HepG2 (cell line): ENCODE results near the gene METTL15. TPM values are rescaled to one million over a fixed set of nuclear protein-coding genes. Genes with fewer than 3 reads are reported as not detected.

ENCODE experiments used
- ATAC-seq: fragments of 200-7000 bp; cut with Tn5 transposase; 3 replicates; pipeline ENCODE4 v1.9.1; 2020; ENCODE audit warnings: mild to moderate bottlenecking, moderate library complexity
- BruUV-seq: library from RNA; stranded (reverse); fragments of 400-500 nt; replicated peaks from 2 replicates; lab custom pipeline; 2021; lab: Mats Ljungman, UMichigan
- CTCF ChIA-PET: fragments of 300-600 bp; formaldehyde crosslinking; extraction: SDS; loops from one replicate; lab custom pipeline; 2021; ENCODE audit warnings: low total read pairs, inconsistent platforms, low intra/inter-chr PET ratio; lab: Yijun Ruan, JAX
- POLR2A ChIA-PET: fragments of 350-600 bp; sonication (Branson Sonifier 250); formaldehyde crosslinking; loops from one replicate; lab custom pipeline; 2020; ENCODE audit warnings: antibody characterized with exemption, inconsistent platforms; lab: Yijun Ruan, JAX
- DNase-seq: peaks from one replicate; pipeline ENCODE4 v3.0.0-alpha.2; 2015; ENCODE audit warnings: low spot score
- FAIRE-seq: peaks from 3 replicates; lab custom pipeline; 2011; peaks lifted over from hg19 to GRCh38; lab: Jason Lieb, UNC
- H2AFZ ChIP-seq: one replicate; pipeline ENCODE4 v1.6.1; 2011; ENCODE audit warnings: low read length, inconsistent platforms
- H3K27ac ChIP-seq: fragments of 300-600 bp; 3 replicates; pipeline ENCODE4 v1.8.0; 2011; ENCODE audit warnings: mixed run types, mild to moderate bottlenecking, mixed read lengths, low read length, inconsistent platforms; ENCODE audit not compliant: insufficient read depth; ENCODE audit errors: extremely low read length
- H3K27me3 ChIP-seq, 2 experiments: fragments of 200-600 bp in 1 of 2; 2 replicates in 1 of 2; 3 replicates in 1 of 2; pipeline versions ENCODE4 v1.6.0 to v1.8.0; 2011; ENCODE audit warnings: low read length in 2 of 2, mild to moderate bottlenecking in 2 of 2, moderate library complexity in 2 of 2, inconsistent platforms in 1 of 2; ENCODE audit not compliant: insufficient read depth in 2 of 2, control insufficient read depth in 1 of 2
- H3K36me3 ChIP-seq, 2 experiments: fragments of 200-600 bp in 1 of 2; replicated peaks in 1 of 2; 2 replicates in 1 of 2; 3 replicates in 1 of 2; pipeline versions ENCODE4 v1.5.1 to v1.8.0; 2011; ENCODE audit warnings: low read length in 2 of 2, inconsistent platforms in 1 of 2; ENCODE audit not compliant: insufficient read depth in 2 of 2, control insufficient read depth in 1 of 2
- H3K4me1 ChIP-seq: 2 replicates; pipeline ENCODE4 v1.5.1; 2012; ENCODE audit warnings: low read length, inconsistent platforms; ENCODE audit not compliant: insufficient read depth
- H3K4me2 ChIP-seq: 2 replicates; pipeline ENCODE4 v1.6.0; 2011; ENCODE audit warnings: low read depth, low read length, inconsistent platforms
- H3K4me3 ChIP-seq, 3 experiments: fragments of 200-600 bp in 1 of 3; sonication (generic), shearing (Covaris generic) in 1 of 3; replicated peaks in 1 of 3; 2 replicates each; pipeline ENCODE4 v1.5.1; 2011 to 2016; ENCODE audit warnings: low read length in 3 of 3, inconsistent platforms in 2 of 3, low read depth in 2 of 3, mild to moderate bottlenecking in 2 of 3, control low read depth in 1 of 3, mixed read lengths in 1 of 3; ENCODE audit not compliant: insufficient read depth in 1 of 3
- H3K79me2 ChIP-seq: one replicate; pipeline ENCODE4 v1.6.1; 2011; ENCODE audit warnings: low read length, inconsistent platforms; ENCODE audit not compliant: insufficient read depth
- H3K9ac ChIP-seq: 2 replicates; pipeline ENCODE4 v1.6.0; 2011; ENCODE audit warnings: mild to moderate bottlenecking, low read depth, low read length, inconsistent platforms; ENCODE audit not compliant: insufficient read depth
- H3K9me3 ChIP-seq: 2 replicates; pipeline ENCODE4 v1.5.1; 2012; ENCODE audit warnings: mild to moderate bottlenecking, low read length
- H4K20me1 ChIP-seq: 2 replicates; pipeline ENCODE4 v1.6.0; 2011; ENCODE audit warnings: inconsistent platforms, mild to moderate bottlenecking, low read length, moderate library complexity; ENCODE audit not compliant: insufficient read depth
- CCDC6 ChIP-seq: sonication (generic); formaldehyde crosslinking; IDR thresholded peaks from 2 replicates; pipeline ENCODE4 v1.8.1; 2022; ENCODE audit warnings: mild to moderate bottlenecking, missing genetic modification reagents, moderate library complexity
- HCFC1 ChIP-seq: fragments of 150-350 bp; IDR thresholded peaks from 2 replicates; pipeline ENCODE4 v1.6.1; 2014; ENCODE audit warnings: low read depth, low read length
- ISL2 ChIP-seq: sonication (generic); formaldehyde crosslinking; IDR thresholded peaks from 2 replicates; pipeline ENCODE4 v1.5.0; 2020; ENCODE audit warnings: missing genetic modification reagents
- KLF9 ChIP-seq: IDR thresholded peaks from 2 replicates; pipeline ENCODE4 v1.6.1; 2016; ENCODE audit warnings: low read depth
- MAFF ChIP-seq: IDR thresholded peaks from 2 replicates; pipeline ENCODE4 v1.6.1; 2011; ENCODE audit warnings: low read depth, low read length, improper control_type of control experiment
- SMAD3 ChIP-seq: sonication (generic); formaldehyde crosslinking; IDR thresholded peaks from 2 replicates; pipeline ENCODE4 v1.4.0; 2020; ENCODE audit warnings: missing genetic modification reagents
- SP5 ChIP-seq: IDR thresholded peaks from 2 replicates; pipeline ENCODE4 v1.6.1; 2016; ENCODE audit warnings: low read depth, borderline replicate concordance
- ZNF12 ChIP-seq: sonication (generic); formaldehyde crosslinking; IDR thresholded peaks from 2 replicates; pipeline ENCODE4 v1.5.0; 2020; ENCODE audit warnings: missing genetic modification reagents
- ZNF354B ChIP-seq: sonication (generic); formaldehyde crosslinking; IDR thresholded peaks from 2 replicates; pipeline ENCODE4 v1.8.0; 2022; ENCODE audit warnings: mild to moderate bottlenecking, missing genetic modification reagents
- ZNF383 ChIP-seq: sonication (generic); formaldehyde crosslinking; IDR thresholded peaks from 2 replicates; pipeline ENCODE4 v1.4.0; 2020; ENCODE audit warnings: missing genetic modification reagents, mild to moderate bottlenecking, borderline replicate concordance
- ZNF652 ChIP-seq: IDR thresholded peaks from 2 replicates; pipeline ENCODE4 v1.6.1; 2016; ENCODE audit warnings: low read depth, borderline replicate concordance
- ZNF850 ChIP-seq: sonication (generic); formaldehyde crosslinking; conservative IDR thresholded peaks from 2 replicates; pipeline ENCODE4 v1.9.0; 2021; ENCODE audit warnings: mild to moderate bottlenecking, missing genetic modification reagents
- WGBS: methylation state at CpG from one replicate; pipeline ENCODE4 v1.1.6; 2017; ENCODE audit warnings: low lambda C conversion rate; 5-methylcytosine and 5-hydroxymethylcytosine counted together
- in situ Hi-C: cut with HindIII; loops from 2 replicates; pipeline ENCODE4 v1.10.0; 2017; ENCODE audit warnings: low pct_unique_long_range_greater_than_20kb; ENCODE audit not compliant: extremely low pct_ligation_motif_present
- intact Hi-C: fragments of 100-400 bp; cut with micrococcal nuclease; formaldehyde crosslinking; loops from one replicate; pipeline ENCODE4 v1.10.0; 2022; ENCODE audit not compliant: unreplicated experiment
- polyA plus RNA-seq, 8 experiments: library from polyadenylated mRNA; depleted of rRNA in 3 of 8; stranded (reverse) in 7 of 8; unstranded in 1 of 8; fragments of >200 nt; fragmentation: Illumina TruSeq in 4 of 8; extraction: Trizol in 4 of 8; gene quantifications; 2 replicates each; pipeline versions ENCODE4 v1.2.1 to v1.2.3, GENCODE V29; 2011 to 2016; ENCODE audit warnings: low read depth in 4 of 8, missing spikeins in 1 of 8, mixed read lengths in 1 of 8; ENCODE audit not compliant: insufficient read depth in 1 of 8
- total RNA-seq, 5 experiments: library from RNA; depleted of rRNA; stranded (reverse); fragments of >200 nt; fragmentation: Illumina TruSeq; extraction: Trizol; gene quantifications; 2 replicates each; pipeline ENCODE4 v1.2.3, GENCODE V29; 2016; ENCODE audit warnings: low read depth in 1 of 5
- TF ChIP-seq, protein P1 (sequence below): sonication (generic); formaldehyde crosslinking; IDR thresholded peaks from 2 replicates; pipeline ENCODE4 v1.5.1; 2020; ENCODE audit warnings: mild to moderate bottlenecking, missing genetic modification reagents, borderline replicate concordance
- TF ChIP-seq, protein P2 (sequence below): IDR thresholded peaks from 2 replicates; pipeline ENCODE4 v1.6.1; 2016; ENCODE audit warnings: control low read depth

METTL15 gene
- total and polyA plus RNA-seq, 2 of the 13 experiments (the other 11 are each of a cell fraction or from before 2014, with no cell fraction given) = 6.5 to 14.0 TPM

DNA sequence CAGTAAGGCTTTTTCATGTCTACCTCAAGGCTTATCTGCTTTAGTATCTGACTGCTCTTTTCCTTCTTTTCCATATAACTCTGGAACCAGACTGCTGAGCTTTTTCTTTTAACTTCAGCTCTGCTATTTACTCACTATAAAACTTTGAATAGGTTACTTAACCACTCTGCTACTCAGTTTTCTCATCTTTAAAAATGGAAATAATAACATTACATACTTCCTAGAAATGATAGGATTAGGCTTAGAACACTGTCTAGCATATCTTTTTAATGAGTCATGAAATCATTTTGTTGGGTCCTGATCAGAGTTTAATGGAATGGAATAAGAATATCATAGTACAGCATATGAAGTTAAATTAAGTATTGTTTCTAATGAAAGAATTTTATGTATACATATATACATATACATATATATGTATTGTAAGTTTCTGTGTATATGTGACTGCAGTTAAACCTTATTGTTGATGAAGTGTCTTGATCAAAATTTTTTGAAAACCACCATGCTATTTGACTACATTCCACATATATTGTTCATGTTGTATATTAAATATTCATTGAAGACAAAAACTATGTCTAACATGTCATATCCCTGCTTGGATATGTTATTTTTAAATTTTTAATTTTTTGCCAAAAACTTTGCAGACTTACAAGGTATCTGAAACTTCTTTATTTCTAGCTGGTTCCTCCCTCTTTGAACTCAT, 120.2 kb downstream of the METTL15 start:
- H3K27ac ChIP-seq = no peak overlapping the region
- DNase-seq (no peak), FAIRE-seq (no peak), ATAC-seq (no peak)
- ChIA-PET CTCF (no interaction called here), POLR2A (no interaction called here)
- H2AFZ ChIP-seq = no peak overlapping the region
- no peaks in the 10 kb centered on the region for H3K4me1 ChIP-seq
- H4K20me1 ChIP-seq = no peaks in the 10 kb centered on the region
- no peaks in the 10 kb centered on the region for H3K27me3 ChIP-seq
- BruUV-seq = no TSS peak
- no peak overlapping the region for H3K4me3 ChIP-seq
- in situ Hi-C loops (no loop called here), intact Hi-C loops (no loop called here)
- H3K79me2 ChIP-seq = no peaks in the 10 kb centered on the region
- no peak for TF ChIP-seq ISL2 (CRISPR knock-in tag)
- no peak for TF ChIP-seq HCFC1
- no peak overlapping the region for H3K9ac ChIP-seq
- H3K4me2 ChIP-seq = no peak overlapping the region
- no peaks in the 10 kb centered on the region for H3K36me3 ChIP-seq
- no peaks in the 10 kb centered on the region for H3K9me3 ChIP-seq

DNA sequence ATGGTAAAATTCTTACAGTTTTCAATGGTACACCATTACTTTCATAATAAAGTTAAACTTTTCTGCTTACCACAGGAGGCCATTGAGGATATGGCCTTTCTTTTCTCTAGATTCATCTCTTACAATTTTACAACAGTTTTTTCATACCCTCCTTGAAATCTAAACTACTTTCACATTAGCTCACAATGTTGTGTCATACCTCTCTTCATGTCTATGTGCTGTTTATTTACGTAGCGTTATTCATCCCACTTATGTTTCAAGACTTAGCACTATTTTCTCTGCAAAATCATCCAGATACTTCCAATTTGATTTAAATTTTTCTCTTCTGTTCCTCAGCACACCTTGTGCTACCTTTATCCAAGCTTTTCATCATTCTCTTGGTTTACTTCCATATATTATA, 123.3 kb downstream of the METTL15 start:
- H3K27ac ChIP-seq = no peak overlapping the region
- no peak for DNase-seq
- no peak for FAIRE-seq
- TF ChIP-seq ZNF383 (CRISPR knock-in tag) (no peak), ZNF850 (no peak), SP5 (CRISPR knock-in tag) (no peak), ZNF12 (CRISPR knock-in tag) (no peak), KLF9 (CRISPR knock-in tag) (no peak), SMAD3 (CRISPR knock-in tag) (no peak), ZNF354B (CRISPR knock-in tag) (no peak), CCDC6 (CRISPR knock-in tag) (no peak), ZNF652 (CRISPR knock-in tag) (no peak), MAFF (no peak)
- TF ChIP-seq, protein P1, sequence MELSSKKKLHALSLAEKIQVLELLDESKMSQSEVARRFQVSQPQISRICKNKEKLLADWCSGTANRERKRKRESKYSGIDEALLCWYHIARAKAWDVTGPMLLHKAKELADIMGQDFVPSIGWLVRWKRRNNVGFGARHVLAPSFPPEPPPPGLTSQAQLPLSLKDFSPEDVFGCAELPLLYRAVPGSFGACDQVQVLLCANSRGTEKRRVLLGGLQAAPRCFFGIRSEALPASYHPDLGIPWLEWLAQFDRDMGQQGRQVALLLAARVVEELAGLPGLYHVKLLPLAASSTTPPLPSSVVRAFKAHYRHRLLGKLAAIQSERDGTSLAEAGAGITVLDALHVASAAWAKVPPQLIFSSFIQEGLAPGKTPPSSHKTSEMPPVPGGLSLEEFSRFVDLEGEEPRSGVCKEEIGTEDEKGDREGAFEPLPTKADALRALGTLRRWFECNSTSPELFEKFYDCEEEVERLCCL = no peak
- TF ChIP-seq, protein P2, sequence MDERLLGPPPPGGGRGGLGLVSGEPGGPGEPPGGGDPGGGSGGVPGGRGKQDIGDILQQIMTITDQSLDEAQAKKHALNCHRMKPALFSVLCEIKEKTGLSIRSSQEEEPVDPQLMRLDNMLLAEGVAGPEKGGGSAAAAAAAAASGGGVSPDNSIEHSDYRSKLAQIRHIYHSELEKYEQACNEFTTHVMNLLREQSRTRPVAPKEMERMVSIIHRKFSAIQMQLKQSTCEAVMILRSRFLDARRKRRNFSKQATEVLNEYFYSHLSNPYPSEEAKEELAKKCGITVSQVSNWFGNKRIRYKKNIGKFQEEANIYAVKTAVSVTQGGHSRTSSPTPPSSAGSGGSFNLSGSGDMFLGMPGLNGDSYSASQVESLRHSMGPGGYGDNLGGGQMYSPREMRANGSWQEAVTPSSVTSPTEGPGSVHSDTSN (CRISPR knock-in tag) = no peak
- H4K20me1 ChIP-seq = no peaks in the 10 kb centered on the region
- H3K4me2 ChIP-seq = no peak overlapping the region
- intact Hi-C loops (no loop called here), in situ Hi-C loops (no loop called here)
- no peak overlapping the region for H2AFZ ChIP-seq
- H3K27me3 ChIP-seq = no peaks in the 10 kb centered on the region
- no peak for ATAC-seq
- WGBS = 96% methylated on average over 2 of the region's 2 CpGs
- POLR2A ChIA-PET = no interaction called here
- no TSS peak for BruUV-seq
- CTCF ChIA-PET = no interaction called here
- no peaks in the 10 kb centered on the region for H3K36me3 ChIP-seq
- no peaks in the 10 kb centered on the region for H3K9me3 ChIP-seq
- no peaks in the 10 kb centered on the region for H3K79me2 ChIP-seq
- no peak overlapping the region for H3K9ac ChIP-seq
- no peaks in the 10 kb centered on the region for H3K4me1 ChIP-seq
- no peak overlapping the region for H3K4me3 ChIP-seq
